Measurements from ENCODE around the gene QSER1. TPM values are rescaled to one million over a fixed set of nuclear protein-coding genes. Genes with fewer than 3 reads are reported as not detected.
"Not testable (repeated sequence)": the region's sequence is repeated elsewhere in the genome, so short reads cannot be mapped to it uniquely, and the experiment has no call there.

QSER1 gene
- polyA plus RNA-seq, 3 donors from 2014 or later: 0.89 to 1.3 TPM; not detected in 1

GRCh38 chr11:32960553-32961164 lies 68.0 kb downstream of the QSER1 start:
- Mint-ChIP-seq H3K36me3 (peaks cover 3 to 15% (median 12%) of the 10 kb centered on the region in 3 donors), H3K9me3 (no peaks in the 10 kb centered on the region), H3K27me3 (ENCODE audit: low read depth in 3 of 3) (peaks cover 0 to 3% (median 0%) of the 10 kb centered on the region in 3 donors), H3K4me1 (no peaks in the 10 kb centered on the region), H3K27ac (no peak overlapping the region), H3K4me3 (no peak overlapping the region)
- DNase-seq: peak; percentile 33 to 45 (median 45)

GRCh38 chr11:32962016-32962415 lies 69.4 kb downstream of the QSER1 start:
- Mint-ChIP-seq H3K9me3 (no peaks in the 10 kb centered on the region), H3K36me3 (peaks cover 3 to 19% (median 13%) of the 10 kb centered on the region in 3 donors), H3K4me3 (no peak overlapping the region), H3K27me3 (ENCODE audit: low read depth in 3 of 3) (peaks cover 0 to 3% (median 0%) of the 10 kb centered on the region in 3 donors), H3K4me1 (no peaks in the 10 kb centered on the region), H3K27ac (no peak overlapping the region)
- no peak for DNase-seq

GRCh38 chr11:32963721-32964120 lies 71.1 kb downstream of the QSER1 start:
- no peak for DNase-seq
- Mint-ChIP-seq H3K4me1 (no peaks in the 10 kb centered on the region), H3K36me3 (peaks cover 3 to 20% (median 13%) of the 10 kb centered on the region in 3 donors), H3K4me3 (no peak overlapping the region), H3K9me3 (no peaks in the 10 kb centered on the region), H3K27me3 (ENCODE audit: low read depth in 3 of 3) (peaks cover 0 to 3% (median 0%) of the 10 kb centered on the region in 3 donors), H3K27ac (no peak overlapping the region)

- H3K4me3 Mint-ChIP-seq: no peak overlapping the region
- no peaks in the 10 kb centered on the region for H3K4me1 Mint-ChIP-seq
- H3K9me3 Mint-ChIP-seq: no peaks in the 10 kb centered on the region
- peaks cover 6 to 27% (median 13%) of the 10 kb centered on the region in 3 donors for H3K36me3 Mint-ChIP-seq
- DNase-seq: no peak
- no peak overlapping the region for H3K27ac Mint-ChIP-seq
- no peaks in the 10 kb centered on the region for H3K27me3 Mint-ChIP-seq (ENCODE audit: low read depth in 3 of 3)
These were observed 75.9 kb downstream of the QSER1 start for GRCh38 chr11:32968541-32968940.

- H3K4me1 Mint-ChIP-seq: peaks cover 8 to 14% of the 10 kb centered on the region in 2 donors
- not testable (repeated sequence) for H3K4me3 Mint-ChIP-seq; H3K27ac Mint-ChIP-seq; H3K9me3 Mint-ChIP-seq; H3K27me3 Mint-ChIP-seq (ENCODE audit: low read depth in 3 of 3); DNase-seq
- H3K36me3 Mint-ChIP-seq: peaks cover 3 to 28% (median 11%) of the 10 kb centered on the region in 3 donors
These were observed 79.6 kb downstream of the QSER1 start for GRCh38 chr11:32972233-32972632.

GRCh38 chr11:32972781-32973180 lies 80.2 kb downstream of the QSER1 start:
- peaks cover 0 to 2% (median 0%) of the 10 kb centered on the region in 3 donors for H3K27me3 Mint-ChIP-seq (ENCODE audit: low read depth in 3 of 3)
- peaks cover 8 to 14% of the 10 kb centered on the region in 2 donors for H3K4me1 Mint-ChIP-seq
- H3K9me3 Mint-ChIP-seq: no peaks in the 10 kb centered on the region
- peaks cover 6 to 28% (median 11%) of the 10 kb centered on the region in 3 donors for H3K36me3 Mint-ChIP-seq
- DNase-seq: no peak
- no peak overlapping the region for H3K4me3 Mint-ChIP-seq
- no peak overlapping the region for H3K27ac Mint-ChIP-seq

- Mint-ChIP-seq H3K4me1 (no peaks in the 10 kb centered on the region), H3K9me3 (no peaks in the 10 kb centered on the region), H3K27me3 (ENCODE audit: low read depth in 3 of 3) (peaks cover 0 to 2% (median 0%) of the 10 kb centered on the region in 3 donors), H3K36me3 (peaks cover under 1 to 5% (median 3%) of the 10 kb centered on the region in 3 donors), H3K4me3 (no peak overlapping the region), H3K27ac (no peak overlapping the region)
- DNase-seq: no peak
These were observed 90.0 kb downstream of the QSER1 start for GRCh38 chr11:32982626-32983025.

GRCh38 chr11:32983506-32983905 lies 90.9 kb downstream of the QSER1 start:
- H3K9me3 Mint-ChIP-seq: no peaks in the 10 kb centered on the region
- no peak for DNase-seq
- H3K4me3 Mint-ChIP-seq: no peak overlapping the region
- peaks cover 0 to 2% (median 0%) of the 10 kb centered on the region in 3 donors for H3K27me3 Mint-ChIP-seq (ENCODE audit: low read depth in 3 of 3)
- no peaks in the 10 kb centered on the region for H3K4me1 Mint-ChIP-seq
- H3K27ac Mint-ChIP-seq: no peak overlapping the region
- peaks cover 0 to 5% (median 3%) of the 10 kb centered on the region in 3 donors for H3K36me3 Mint-ChIP-seq

GRCh38 chr11:32985600-32985999 lies 93.0 kb downstream of the QSER1 start:
- DNase-seq: no peak
- Mint-ChIP-seq H3K9me3 (no peaks in the 10 kb centered on the region), H3K4me3 (no peak overlapping the region), H3K27me3 (ENCODE audit: low read depth in 3 of 3) (peaks cover 0 to 4% (median 2%) of the 10 kb centered on the region in 3 donors), H3K27ac (no peak overlapping the region), H3K36me3 (peaks cover 0 to 5% (median 3%) of the 10 kb centered on the region in 3 donors), H3K4me1 (no peaks in the 10 kb centered on the region)

GRCh38 chr11:32987851-32988250 lies 95.2 kb downstream of the QSER1 start:
- H3K27me3 Mint-ChIP-seq (ENCODE audit: low read depth in 3 of 3): peaks cover 0 to 8% (median 2%) of the 10 kb centered on the region in 3 donors
- no peaks in the 10 kb centered on the region for H3K4me1 Mint-ChIP-seq
- H3K9me3 Mint-ChIP-seq: peaks cover 0 to 9% (median under 1%) of the 10 kb centered on the region in 6 donors
- no peak for DNase-seq
- no peak overlapping the region for H3K27ac Mint-ChIP-seq
- H3K36me3 Mint-ChIP-seq: peaks cover 3 to 11% (median 5%) of the 10 kb centered on the region in 3 donors
- H3K4me3 Mint-ChIP-seq: no peak overlapping the region

GRCh38 chr11:32990481-32990880 lies 97.9 kb downstream of the QSER1 start:
- Mint-ChIP-seq H3K4me1 (no peaks in the 10 kb centered on the region), H3K27ac (no peak overlapping the region), H3K4me3 (no peak overlapping the region), H3K9me3 (peaks cover 0 to 9% (median under 1%) of the 10 kb centered on the region in 6 donors), H3K27me3 (ENCODE audit: low read depth in 3 of 3) (peaks cover 2 to 8% (median 3%) of the 10 kb centered on the region in 3 donors), H3K36me3 (peaks cover 0 to 8% (median 3%) of the 10 kb centered on the region in 3 donors)
- no peak for DNase-seq

GRCh38 chr11:32991427-32991826 lies 98.8 kb downstream of the QSER1 start:
- Mint-ChIP-seq H3K36me3 (peaks cover 0 to 8% (median 3%) of the 10 kb centered on the region in 3 donors), H3K4me3 (no peak overlapping the region), H3K27me3 (ENCODE audit: low read depth in 3 of 3) (peaks cover 2 to 8% (median 2%) of the 10 kb centered on the region in 3 donors), H3K27ac (peak overlapping the region in 1 of 6 donors; percentile 18), H3K9me3 (peaks cover 0 to 9% (median under 1%) of the 10 kb centered on the region in 6 donors), H3K4me1 (no peaks in the 10 kb centered on the region)
- DNase-seq: no peak

- Mint-ChIP-seq H3K36me3 (peaks cover 0 to 8% (median 3%) of the 10 kb centered on the region in 3 donors), H3K4me1 (no peaks in the 10 kb centered on the region), H3K4me3 (no peak overlapping the region), H3K27ac (no peak overlapping the region), H3K9me3 (peaks cover 0 to 9% (median under 1%) of the 10 kb centered on the region in 6 donors), H3K27me3 (ENCODE audit: low read depth in 3 of 3) (peaks cover 2 to 8% (median 2%) of the 10 kb centered on the region in 3 donors)
- no peak for DNase-seq
These were observed 99.3 kb downstream of the QSER1 start for GRCh38 chr11:32991898-32992297.

- H3K27me3 Mint-ChIP-seq (ENCODE audit: low read depth in 3 of 3): peaks cover 5 to 11% (median 10%) of the 10 kb centered on the region in 3 donors
- no peak overlapping the region for H3K27ac Mint-ChIP-seq
- DNase-seq: no peak
- H3K9me3 Mint-ChIP-seq: peaks cover 0 to 5% (median under 1%) of the 10 kb centered on the region in 6 donors
- peaks cover 4 to 6% of the 10 kb centered on the region in 2 donors for H3K4me1 Mint-ChIP-seq
- no peaks in the 10 kb centered on the region for H3K36me3 Mint-ChIP-seq
- H3K4me3 Mint-ChIP-seq: no peak overlapping the region
These were observed 107.6 kb downstream of the QSER1 start for GRCh38 chr11:33000181-33000580.

All from immature natural killer cell (primary cell).